K562 (cell line): ENCODE results near the gene PTH2. TPM values are rescaled to one million over a fixed set of nuclear protein-coding genes. Genes with fewer than 3 reads are reported as not detected.

Experiments
- CBX2 ChIP-seq: fragments of 200-600 bp; sonication (generic); IDR thresholded peaks from one replicate; pipeline ENCODE4 v1.6.1; 2012; ENCODE audit warnings: mild to moderate bottlenecking, low read length, inconsistent platforms; ENCODE audit not compliant: insufficient read depth, poor library complexity, severe bottlenecking
- GABPB1 ChIP-seq: sonication (generic); formaldehyde crosslinking; IDR thresholded peaks from 2 replicates; pipeline ENCODE4 v1.8.0; 2022; ENCODE audit warnings: mild to moderate bottlenecking, missing genetic modification reagents
- MAFG ChIP-seq: fragments of 450-650 bp; conservative IDR thresholded peaks from 2 replicates; pipeline ENCODE4 v1.6.1; 2016; ENCODE audit warnings: missing genetic modification characterization, missing compliant biosample characterization
- NR2C2 ChIP-seq, 2 experiments: fragments of 200-800 bp in 1 of 2; sonication (Bioruptor generic) in 1 of 2; sonication (generic) in 1 of 2; formaldehyde crosslinking in 1 of 2; IDR thresholded peaks; 2 replicates each; pipeline versions ENCODE4 v1.6.1 to v1.8.0; 2016 to 2022; ENCODE audit warnings: mild to moderate bottlenecking in 1 of 2, missing compliant biosample characterization in 1 of 2, missing genetic modification characterization in 1 of 2, missing genetic modification reagents in 1 of 2
- RUNX1 ChIP-seq: sonication (generic); IDR thresholded peaks from 2 replicates; pipeline ENCODE4 v1.6.1; 2016; ENCODE audit warnings: antibody characterized with exemption, low read depth
- SAFB ChIP-seq: fragments of 200-400 bp; formaldehyde crosslinking; IDR thresholded peaks from 2 replicates; pipeline ENCODE4 v1.6.1; 2017; ENCODE audit warnings: low read depth, low read length, borderline replicate concordance
- TBL1XR1 ChIP-seq, 2 experiments: IDR thresholded peaks; 2 replicates each; pipeline ENCODE4 v1.6.1; 2012; ENCODE audit warnings: improper control_type of control experiment in 2 of 2, low read length in 2 of 2, mild to moderate bottlenecking in 1 of 2
- TFAM ChIP-seq: fragments of 250-450 bp; sonication (Bioruptor Pico); conservative IDR thresholded peaks from 2 replicates; pipeline ENCODE4 v1.5.0; 2021; ENCODE audit warnings: mild to moderate bottlenecking, moderate library complexity
- ZNF134 ChIP-seq: fragments of 250-450 bp; sonication (Bioruptor Pico); conservative IDR thresholded peaks from 2 replicates; pipeline ENCODE4 v1.4.0; 2020
- ZNF146 ChIP-seq: IDR thresholded peaks from one replicate; pipeline ENCODE4 v1.6.1; 2018; ENCODE audit warnings: missing compliant biosample characterization; ENCODE audit not compliant: unreplicated experiment
- polyA plus RNA-seq, 8 experiments: library from polyadenylated mRNA; depleted of rRNA in 4 of 8; stranded (reverse) in 5 of 8; unstranded in 3 of 8; fragments of >200 nt; fragmentation: Nextera tagmentation in 2 of 8; fragmentation: Illumina TruSeq in 1 of 8; extraction: Ambion mirVana in 2 of 8; extraction: Trizol in 1 of 8; gene quantifications; 2 replicates each; pipeline versions ENCODE4 v1.2.1 to v1.2.3, GENCODE V29; 2011 to 2014; ENCODE audit warnings: inconsistent platforms in 1 of 8, missing spikeins in 1 of 8
- total RNA-seq, 7 experiments: library from RNA; depleted of rRNA in 6 of 7; stranded (reverse); fragments of >200 nt in 6 of 7; fragmentation: Illumina TruSeq in 2 of 7; extraction: Trizol in 2 of 7; gene quantifications; 2 replicates each; pipeline versions ENCODE4 v1.2.1 to v1.2.3, GENCODE V29; 2011 to 2021; ENCODE audit warnings: low replicate concordance in 1 of 7
- TF ChIP-seq, protein P1 (sequence below): fragments of 450-650 bp; IDR thresholded peaks from 2 replicates; pipeline ENCODE4 v1.6.1; 2016; ENCODE audit warnings: mild to moderate bottlenecking, moderate library complexity
- TF ChIP-seq, protein P2 (sequence below): IDR thresholded peaks from 2 replicates; pipeline ENCODE4 v1.6.1; 2011; ENCODE audit not compliant: insufficient read length; ENCODE audit errors: extremely low read depth
- TF ChIP-seq, protein P3 (sequence below): sonication (generic); formaldehyde crosslinking; IDR thresholded peaks from 2 replicates; pipeline ENCODE4 v1.8.0; 2022; ENCODE audit warnings: mild to moderate bottlenecking, missing genetic modification reagents

Gene PTH2
- total and polyA plus RNA-seq, 9 of the 15 experiments (the other 6 are each of a cell fraction or from before 2014, with no cell fraction given) = 1.3 TPM; not detected in 8

DNA sequence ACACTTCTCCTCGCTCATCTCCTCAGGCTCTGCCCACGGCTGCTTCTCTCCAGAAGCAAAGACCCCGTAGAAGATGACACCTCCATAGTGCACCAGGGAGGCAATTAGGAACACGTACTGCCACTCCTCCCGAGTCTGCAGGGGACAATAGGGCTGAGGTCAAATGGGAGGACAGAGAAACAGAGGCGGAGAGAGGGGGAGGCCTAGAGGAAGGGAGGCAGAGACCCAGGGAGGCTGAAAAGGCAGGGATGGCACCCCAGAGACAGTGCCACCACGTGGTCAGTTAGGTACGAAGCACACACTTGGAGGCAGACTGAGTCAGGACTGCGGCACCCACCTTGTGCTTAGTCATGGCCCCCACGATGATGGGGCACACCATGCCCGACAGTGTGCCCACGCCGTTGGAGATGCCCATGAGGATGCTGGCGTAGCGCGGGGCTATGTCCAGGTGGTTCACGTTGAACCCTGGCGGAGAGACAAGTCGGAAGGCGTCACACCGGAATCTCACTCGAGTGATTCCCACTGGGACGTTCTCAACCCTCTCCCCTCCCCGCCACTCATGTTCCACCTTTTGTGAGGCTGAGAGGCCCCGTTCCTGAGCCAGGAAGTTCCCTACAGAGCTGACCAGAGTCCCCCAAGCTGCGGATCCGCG is 7.6 kb upstream of the PTH2 start (continued):
- TF ChIP-seq, protein P1, sequence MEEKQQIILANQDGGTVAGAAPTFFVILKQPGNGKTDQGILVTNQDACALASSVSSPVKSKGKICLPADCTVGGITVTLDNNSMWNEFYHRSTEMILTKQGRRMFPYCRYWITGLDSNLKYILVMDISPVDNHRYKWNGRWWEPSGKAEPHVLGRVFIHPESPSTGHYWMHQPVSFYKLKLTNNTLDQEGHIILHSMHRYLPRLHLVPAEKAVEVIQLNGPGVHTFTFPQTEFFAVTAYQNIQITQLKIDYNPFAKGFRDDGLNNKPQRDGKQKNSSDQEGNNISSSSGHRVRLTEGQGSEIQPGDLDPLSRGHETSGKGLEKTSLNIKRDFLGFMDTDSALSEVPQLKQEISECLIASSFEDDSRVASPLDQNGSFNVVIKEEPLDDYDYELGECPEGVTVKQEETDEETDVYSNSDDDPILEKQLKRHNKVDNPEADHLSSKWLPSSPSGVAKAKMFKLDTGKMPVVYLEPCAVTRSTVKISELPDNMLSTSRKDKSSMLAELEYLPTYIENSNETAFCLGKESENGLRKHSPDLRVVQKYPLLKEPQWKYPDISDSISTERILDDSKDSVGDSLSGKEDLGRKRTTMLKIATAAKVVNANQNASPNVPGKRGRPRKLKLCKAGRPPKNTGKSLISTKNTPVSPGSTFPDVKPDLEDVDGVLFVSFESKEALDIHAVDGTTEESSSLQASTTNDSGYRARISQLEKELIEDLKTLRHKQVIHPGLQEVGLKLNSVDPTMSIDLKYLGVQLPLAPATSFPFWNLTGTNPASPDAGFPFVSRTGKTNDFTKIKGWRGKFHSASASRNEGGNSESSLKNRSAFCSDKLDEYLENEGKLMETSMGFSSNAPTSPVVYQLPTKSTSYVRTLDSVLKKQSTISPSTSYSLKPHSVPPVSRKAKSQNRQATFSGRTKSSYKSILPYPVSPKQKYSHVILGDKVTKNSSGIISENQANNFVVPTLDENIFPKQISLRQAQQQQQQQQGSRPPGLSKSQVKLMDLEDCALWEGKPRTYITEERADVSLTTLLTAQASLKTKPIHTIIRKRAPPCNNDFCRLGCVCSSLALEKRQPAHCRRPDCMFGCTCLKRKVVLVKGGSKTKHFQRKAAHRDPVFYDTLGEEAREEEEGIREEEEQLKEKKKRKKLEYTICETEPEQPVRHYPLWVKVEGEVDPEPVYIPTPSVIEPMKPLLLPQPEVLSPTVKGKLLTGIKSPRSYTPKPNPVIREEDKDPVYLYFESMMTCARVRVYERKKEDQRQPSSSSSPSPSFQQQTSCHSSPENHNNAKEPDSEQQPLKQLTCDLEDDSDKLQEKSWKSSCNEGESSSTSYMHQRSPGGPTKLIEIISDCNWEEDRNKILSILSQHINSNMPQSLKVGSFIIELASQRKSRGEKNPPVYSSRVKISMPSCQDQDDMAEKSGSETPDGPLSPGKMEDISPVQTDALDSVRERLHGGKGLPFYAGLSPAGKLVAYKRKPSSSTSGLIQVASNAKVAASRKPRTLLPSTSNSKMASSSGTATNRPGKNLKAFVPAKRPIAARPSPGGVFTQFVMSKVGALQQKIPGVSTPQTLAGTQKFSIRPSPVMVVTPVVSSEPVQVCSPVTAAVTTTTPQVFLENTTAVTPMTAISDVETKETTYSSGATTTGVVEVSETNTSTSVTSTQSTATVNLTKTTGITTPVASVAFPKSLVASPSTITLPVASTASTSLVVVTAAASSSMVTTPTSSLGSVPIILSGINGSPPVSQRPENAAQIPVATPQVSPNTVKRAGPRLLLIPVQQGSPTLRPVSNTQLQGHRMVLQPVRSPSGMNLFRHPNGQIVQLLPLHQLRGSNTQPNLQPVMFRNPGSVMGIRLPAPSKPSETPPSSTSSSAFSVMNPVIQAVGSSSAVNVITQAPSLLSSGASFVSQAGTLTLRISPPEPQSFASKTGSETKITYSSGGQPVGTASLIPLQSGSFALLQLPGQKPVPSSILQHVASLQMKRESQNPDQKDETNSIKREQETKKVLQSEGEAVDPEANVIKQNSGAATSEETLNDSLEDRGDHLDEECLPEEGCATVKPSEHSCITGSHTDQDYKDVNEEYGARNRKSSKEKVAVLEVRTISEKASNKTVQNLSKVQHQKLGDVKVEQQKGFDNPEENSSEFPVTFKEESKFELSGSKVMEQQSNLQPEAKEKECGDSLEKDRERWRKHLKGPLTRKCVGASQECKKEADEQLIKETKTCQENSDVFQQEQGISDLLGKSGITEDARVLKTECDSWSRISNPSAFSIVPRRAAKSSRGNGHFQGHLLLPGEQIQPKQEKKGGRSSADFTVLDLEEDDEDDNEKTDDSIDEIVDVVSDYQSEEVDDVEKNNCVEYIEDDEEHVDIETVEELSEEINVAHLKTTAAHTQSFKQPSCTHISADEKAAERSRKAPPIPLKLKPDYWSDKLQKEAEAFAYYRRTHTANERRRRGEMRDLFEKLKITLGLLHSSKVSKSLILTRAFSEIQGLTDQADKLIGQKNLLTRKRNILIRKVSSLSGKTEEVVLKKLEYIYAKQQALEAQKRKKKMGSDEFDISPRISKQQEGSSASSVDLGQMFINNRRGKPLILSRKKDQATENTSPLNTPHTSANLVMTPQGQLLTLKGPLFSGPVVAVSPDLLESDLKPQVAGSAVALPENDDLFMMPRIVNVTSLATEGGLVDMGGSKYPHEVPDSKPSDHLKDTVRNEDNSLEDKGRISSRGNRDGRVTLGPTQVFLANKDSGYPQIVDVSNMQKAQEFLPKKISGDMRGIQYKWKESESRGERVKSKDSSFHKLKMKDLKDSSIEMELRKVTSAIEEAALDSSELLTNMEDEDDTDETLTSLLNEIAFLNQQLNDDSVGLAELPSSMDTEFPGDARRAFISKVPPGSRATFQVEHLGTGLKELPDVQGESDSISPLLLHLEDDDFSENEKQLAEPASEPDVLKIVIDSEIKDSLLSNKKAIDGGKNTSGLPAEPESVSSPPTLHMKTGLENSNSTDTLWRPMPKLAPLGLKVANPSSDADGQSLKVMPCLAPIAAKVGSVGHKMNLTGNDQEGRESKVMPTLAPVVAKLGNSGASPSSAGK = peak; percentile 86
- TF ChIP-seq NR2C2 (CRISPR knock-in tag; IDR thresholded peaks at IDR 0.05) (peak; percentile 23; the same call in 1 of the 2 replicates), NR2C2 (tag; IDR thresholded peaks at IDR 0.05) (no peak), SAFB (no peak), GABPB1 (CRISPR knock-in tag) (no peak), TFAM (CRISPR knock-in tag) (no peak), ZNF134 (no peak), TBL1XR1 (IDR thresholded peaks at IDR 0.05; ENCODE audit: low read length in 2 of 2) (no peak), RUNX1 (no peak), MAFG (tag) (peak; percentile 37), CBX2 (no peak), ZNF146 (CRISPR knock-in tag) (no peak)
- TF ChIP-seq, protein P2, sequence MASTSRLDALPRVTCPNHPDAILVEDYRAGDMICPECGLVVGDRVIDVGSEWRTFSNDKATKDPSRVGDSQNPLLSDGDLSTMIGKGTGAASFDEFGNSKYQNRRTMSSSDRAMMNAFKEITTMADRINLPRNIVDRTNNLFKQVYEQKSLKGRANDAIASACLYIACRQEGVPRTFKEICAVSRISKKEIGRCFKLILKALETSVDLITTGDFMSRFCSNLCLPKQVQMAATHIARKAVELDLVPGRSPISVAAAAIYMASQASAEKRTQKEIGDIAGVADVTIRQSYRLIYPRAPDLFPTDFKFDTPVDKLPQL = no peak
- TF ChIP-seq, protein P3, sequence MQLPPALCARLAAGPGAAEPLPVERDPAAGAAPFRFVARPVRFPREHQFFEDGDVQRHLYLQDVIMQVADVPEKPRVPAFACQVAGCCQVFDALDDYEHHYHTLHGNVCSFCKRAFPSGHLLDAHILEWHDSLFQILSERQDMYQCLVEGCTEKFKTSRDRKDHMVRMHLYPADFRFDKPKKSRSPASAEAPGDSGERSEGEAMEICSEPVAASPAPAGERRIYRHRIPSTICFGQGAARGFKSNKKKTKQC (CRISPR knock-in tag) = 0 out of 2 replicates have a peak, but pooled peaks have one; percentile 43
